HepG2 (cell line): ENCODE results near the gene SKIDA1. TPM values are rescaled to one million over a fixed set of nuclear protein-coding genes. Genes with fewer than 3 reads are reported as not detected.

Experiments used
- ARID2 ChIP-seq: sonication (generic); formaldehyde crosslinking; IDR thresholded peaks from 2 replicates; pipeline ENCODE4 v1.8.1; 2022; ENCODE audit warnings: mild to moderate bottlenecking, missing genetic modification reagents, borderline replicate concordance
- DNMT3B ChIP-seq: conservative IDR thresholded peaks from 2 replicates; pipeline ENCODE4 v1.6.1; 2016; ENCODE audit warnings: missing biosample characterization, control low read depth
- FOXA1 ChIP-seq, 2 experiments: fragments of 450-650 bp in 1 of 2; sonication (generic) in 1 of 2; formaldehyde crosslinking in 1 of 2; IDR thresholded peaks; 2 replicates each; pipeline versions ENCODE4 v1.4.0 to v1.6.1; 2016 to 2020; ENCODE audit warnings: missing genetic modification reagents in 1 of 2
- IKZF5 ChIP-seq: IDR thresholded peaks from 2 replicates; pipeline ENCODE4 v1.6.1; 2018; ENCODE audit warnings: missing genetic modification reagents, mild to moderate bottlenecking, missing compliant biosample characterization
- JARID2 ChIP-seq: sonication (generic); formaldehyde crosslinking; IDR thresholded peaks from 2 replicates; pipeline ENCODE4 v1.8.1; 2023; ENCODE audit warnings: missing genetic modification reagents, inconsistent platforms; ENCODE audit not compliant: insufficient replicate concordance
- KDM4B ChIP-seq: sonication (generic); formaldehyde crosslinking; IDR thresholded peaks from 2 replicates; pipeline ENCODE4 v1.4.0; 2020; ENCODE audit warnings: missing genetic modification reagents
- KLF6 ChIP-seq: IDR thresholded peaks from 2 replicates; pipeline ENCODE4 v1.8.0; 2016; ENCODE audit warnings: missing biosample characterization, missing genetic modification reagents
- PREB ChIP-seq: sonication (generic); formaldehyde crosslinking; IDR thresholded peaks from 2 replicates; pipeline ENCODE4 v1.4.0; 2020; ENCODE audit warnings: missing genetic modification reagents
- PRPF4 ChIP-seq: fragments of 200-400 bp; formaldehyde crosslinking; IDR thresholded peaks from 2 replicates; pipeline ENCODE4 v1.6.1; 2016; ENCODE audit warnings: low read length, low read depth; ENCODE audit not compliant: poor library complexity, severe bottlenecking
- TFDP2 ChIP-seq: sonication (generic); formaldehyde crosslinking; IDR thresholded peaks from 2 replicates; pipeline ENCODE4 v1.4.0; 2020; ENCODE audit warnings: missing genetic modification reagents
- ZC3H4 ChIP-seq: sonication (generic); formaldehyde crosslinking; IDR thresholded peaks from 2 replicates; pipeline ENCODE4 v1.4.0; 2020; ENCODE audit warnings: missing genetic modification reagents, borderline replicate concordance
- ZNF431 ChIP-seq: sonication (generic); formaldehyde crosslinking; IDR thresholded peaks from 2 replicates; pipeline ENCODE4 v1.9.0; 2022; ENCODE audit warnings: missing genetic modification reagents, low read depth, mild to moderate bottlenecking, borderline replicate concordance
- ZNF501 ChIP-seq: sonication (generic); formaldehyde crosslinking; IDR thresholded peaks from 2 replicates; pipeline ENCODE4 v1.5.1; 2020; ENCODE audit warnings: mild to moderate bottlenecking, moderate library complexity, missing genetic modification reagents
- ZNF597 ChIP-seq: sonication (generic); formaldehyde crosslinking; IDR thresholded peaks from 2 replicates; pipeline ENCODE4 v1.5.0; 2020; ENCODE audit warnings: missing genetic modification reagents
- ZSCAN25 ChIP-seq: sonication (generic); formaldehyde crosslinking; IDR thresholded peaks from 2 replicates; pipeline ENCODE4 v1.8.0; 2022; ENCODE audit warnings: mild to moderate bottlenecking, missing genetic modification reagents
- polyA plus RNA-seq, 8 experiments: library from polyadenylated mRNA; depleted of rRNA in 3 of 8; stranded (reverse) in 7 of 8; unstranded in 1 of 8; fragments of >200 nt; fragmentation: Illumina TruSeq in 4 of 8; extraction: Trizol in 4 of 8; gene quantifications; 2 replicates each; pipeline versions ENCODE4 v1.2.1 to v1.2.3, GENCODE V29; 2011 to 2016; ENCODE audit warnings: low read depth in 4 of 8, missing spikeins in 1 of 8, mixed read lengths in 1 of 8; ENCODE audit not compliant: insufficient read depth in 1 of 8
- total RNA-seq, 5 experiments: library from RNA; depleted of rRNA; stranded (reverse); fragments of >200 nt; fragmentation: Illumina TruSeq; extraction: Trizol; gene quantifications; 2 replicates each; pipeline ENCODE4 v1.2.3, GENCODE V29; 2016; ENCODE audit warnings: low read depth in 1 of 5
- TF ChIP-seq, protein P1 (sequence below): fragments of 450-650 bp; IDR thresholded peaks from 2 replicates; pipeline ENCODE4 v1.6.1; 2017; ENCODE audit warnings: mild to moderate bottlenecking
- TF ChIP-seq, protein P2 (sequence below): sonication (generic); formaldehyde crosslinking; conservative IDR thresholded peaks from 2 replicates; pipeline ENCODE4 v1.4.0; 2020; ENCODE audit warnings: missing genetic modification reagents
- TF ChIP-seq, protein P3 (sequence below): sonication (generic); formaldehyde crosslinking; IDR thresholded peaks from 2 replicates; pipeline ENCODE4 v1.8.1; 2023; ENCODE audit warnings: mild to moderate bottlenecking, missing genetic modification reagents

The SKIDA1 gene
- total and polyA plus RNA-seq, 2 of the 13 experiments (the other 11 are each of a cell fraction or from before 2014, with no cell fraction given), result 0.73 to 1.5 TPM

GRCh38 chr10:21525367-21526187 is at the start of gene SKIDA1 (continued):
- TF ChIP-seq TFDP2 (CRISPR knock-in tag), result peak; percentile 87
- TF ChIP-seq KLF6 (CRISPR knock-in tag), result peak; percentile 69
- peak; percentile 25 for TF ChIP-seq ZNF431 (CRISPR knock-in tag)
- TF ChIP-seq IKZF5 (CRISPR knock-in tag), result peak; percentile 80
- peak; percentile 82 for TF ChIP-seq PRPF4
- peak; percentile 90; the same call in 1 of the 2 replicates for TF ChIP-seq ZNF501
- TF ChIP-seq, protein P1, sequence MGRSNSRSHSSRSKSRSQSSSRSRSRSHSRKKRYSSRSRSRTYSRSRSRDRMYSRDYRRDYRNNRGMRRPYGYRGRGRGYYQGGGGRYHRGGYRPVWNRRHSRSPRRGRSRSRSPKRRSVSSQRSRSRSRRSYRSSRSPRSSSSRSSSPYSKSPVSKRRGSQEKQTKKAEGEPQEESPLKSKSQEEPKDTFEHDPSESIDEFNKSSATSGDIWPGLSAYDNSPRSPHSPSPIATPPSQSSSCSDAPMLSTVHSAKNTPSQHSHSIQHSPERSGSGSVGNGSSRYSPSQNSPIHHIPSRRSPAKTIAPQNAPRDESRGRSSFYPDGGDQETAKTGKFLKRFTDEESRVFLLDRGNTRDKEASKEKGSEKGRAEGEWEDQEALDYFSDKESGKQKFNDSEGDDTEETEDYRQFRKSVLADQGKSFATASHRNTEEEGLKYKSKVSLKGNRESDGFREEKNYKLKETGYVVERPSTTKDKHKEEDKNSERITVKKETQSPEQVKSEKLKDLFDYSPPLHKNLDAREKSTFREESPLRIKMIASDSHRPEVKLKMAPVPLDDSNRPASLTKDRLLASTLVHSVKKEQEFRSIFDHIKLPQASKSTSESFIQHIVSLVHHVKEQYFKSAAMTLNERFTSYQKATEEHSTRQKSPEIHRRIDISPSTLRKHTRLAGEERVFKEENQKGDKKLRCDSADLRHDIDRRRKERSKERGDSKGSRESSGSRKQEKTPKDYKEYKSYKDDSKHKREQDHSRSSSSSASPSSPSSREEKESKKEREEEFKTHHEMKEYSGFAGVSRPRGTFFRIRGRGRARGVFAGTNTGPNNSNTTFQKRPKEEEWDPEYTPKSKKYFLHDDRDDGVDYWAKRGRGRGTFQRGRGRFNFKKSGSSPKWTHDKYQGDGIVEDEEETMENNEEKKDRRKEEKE, result no peak
- TF ChIP-seq ARID2 (CRISPR knock-in tag), result 0 out of 2 replicates have a peak, but pooled peaks have one; percentile 50
- peak; percentile 82 for TF ChIP-seq ZSCAN25 (CRISPR knock-in tag)
- no peak for TF ChIP-seq ZNF597 (CRISPR knock-in tag)
- 0 out of 2 replicates have a peak, but pooled peaks have one; percentile 15 for TF ChIP-seq DNMT3B (CRISPR knock-in tag)
- TF ChIP-seq FOXA1 (IDR thresholded peaks at IDR 0.05), result peak; percentile 40; the same call in 1 of the 2 replicates
- TF ChIP-seq FOXA1 (CRISPR knock-in tag; IDR thresholded peaks at IDR 0.05), result peak; percentile 66
- no peak for TF ChIP-seq PREB (CRISPR knock-in tag)
- TF ChIP-seq, protein P2, sequence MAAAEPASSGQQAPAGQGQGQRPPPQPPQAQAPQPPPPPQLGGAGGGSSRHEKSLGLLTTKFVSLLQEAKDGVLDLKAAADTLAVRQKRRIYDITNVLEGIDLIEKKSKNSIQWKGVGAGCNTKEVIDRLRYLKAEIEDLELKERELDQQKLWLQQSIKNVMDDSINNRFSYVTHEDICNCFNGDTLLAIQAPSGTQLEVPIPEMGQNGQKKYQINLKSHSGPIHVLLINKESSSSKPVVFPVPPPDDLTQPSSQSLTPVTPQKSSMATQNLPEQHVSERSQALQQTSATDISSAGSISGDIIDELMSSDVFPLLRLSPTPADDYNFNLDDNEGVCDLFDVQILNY (CRISPR knock-in tag), result 0 out of 2 replicates have a peak, but pooled peaks have one; percentile 47
- TF ChIP-seq, protein P3, sequence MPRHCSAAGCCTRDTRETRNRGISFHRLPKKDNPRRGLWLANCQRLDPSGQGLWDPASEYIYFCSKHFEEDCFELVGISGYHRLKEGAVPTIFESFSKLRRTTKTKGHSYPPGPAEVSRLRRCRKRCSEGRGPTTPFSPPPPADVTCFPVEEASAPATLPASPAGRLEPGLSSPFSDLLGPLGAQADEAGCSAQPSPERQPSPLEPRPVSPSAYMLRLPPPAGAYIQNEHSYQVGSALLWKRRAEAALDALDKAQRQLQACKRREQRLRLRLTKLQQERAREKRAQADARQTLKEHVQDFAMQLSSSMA (CRISPR knock-in tag), result 0 out of 2 replicates have a peak, but pooled peaks have one; percentile 74
- TF ChIP-seq KDM4B (CRISPR knock-in tag), result peak; percentile 88; the same call in 1 of the 2 replicates
- peak; percentile 18 for TF ChIP-seq ZC3H4 (CRISPR knock-in tag)
- TF ChIP-seq JARID2 (CRISPR knock-in tag), result peak; percentile 92
